Fibroblast of lung (primary cell): Measurements from ENCODE around the gene DPY30.

Source experiments
- EZH2 ChIP-seq: IDR thresholded peaks from 2 replicates; pipeline ENCODE4 v1.5.1; 2012; ENCODE audit warnings: low read length, control low read depth, mild to moderate bottlenecking; ENCODE audit errors: missing control alignments
- TF ChIP-seq, protein P1 (sequence below), 2 donors: IDR thresholded peaks in 1 of 2; conservative IDR thresholded peaks in 1 of 2; 1 replicate in 1 of 2; 2 replicates in 1 of 2; pipeline ENCODE4 v1.5.1; 2011 to 2012; ENCODE audit warnings: low read length in 2 of 2, control low read depth in 1 of 2, inconsistent platforms in 1 of 2, low read depth in 1 of 2, mild to moderate bottlenecking in 1 of 2

DNA sequence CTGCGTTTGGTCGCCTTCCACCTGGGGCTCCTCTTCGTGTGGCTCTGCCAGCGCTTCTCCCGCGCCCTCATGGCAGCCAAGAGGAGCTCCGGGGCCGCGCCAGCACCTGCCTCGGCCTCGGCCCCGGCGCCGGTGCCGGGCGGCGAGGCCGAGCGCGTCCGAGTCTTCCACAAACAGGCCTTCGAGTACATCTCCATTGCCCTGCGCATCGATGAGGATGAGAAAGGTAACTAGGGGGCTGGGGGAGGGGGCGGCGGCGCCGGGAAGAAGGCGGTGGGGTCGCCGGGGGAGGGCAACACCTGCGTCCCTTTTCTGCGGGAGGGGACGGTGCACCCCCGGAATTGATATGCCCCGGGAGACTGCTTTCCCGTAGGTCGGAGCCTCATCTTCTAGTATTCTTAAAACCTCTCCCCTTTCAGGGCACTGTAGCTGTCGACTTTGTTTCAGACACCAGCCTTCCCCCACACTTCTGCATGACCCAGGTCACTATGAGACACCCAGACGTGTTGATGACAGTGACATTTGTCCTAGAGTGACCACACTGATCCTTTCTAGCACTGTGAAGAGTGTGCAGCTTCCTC, 24.5 kb upstream of the DPY30 start:
- TF ChIP-seq, protein P1, sequence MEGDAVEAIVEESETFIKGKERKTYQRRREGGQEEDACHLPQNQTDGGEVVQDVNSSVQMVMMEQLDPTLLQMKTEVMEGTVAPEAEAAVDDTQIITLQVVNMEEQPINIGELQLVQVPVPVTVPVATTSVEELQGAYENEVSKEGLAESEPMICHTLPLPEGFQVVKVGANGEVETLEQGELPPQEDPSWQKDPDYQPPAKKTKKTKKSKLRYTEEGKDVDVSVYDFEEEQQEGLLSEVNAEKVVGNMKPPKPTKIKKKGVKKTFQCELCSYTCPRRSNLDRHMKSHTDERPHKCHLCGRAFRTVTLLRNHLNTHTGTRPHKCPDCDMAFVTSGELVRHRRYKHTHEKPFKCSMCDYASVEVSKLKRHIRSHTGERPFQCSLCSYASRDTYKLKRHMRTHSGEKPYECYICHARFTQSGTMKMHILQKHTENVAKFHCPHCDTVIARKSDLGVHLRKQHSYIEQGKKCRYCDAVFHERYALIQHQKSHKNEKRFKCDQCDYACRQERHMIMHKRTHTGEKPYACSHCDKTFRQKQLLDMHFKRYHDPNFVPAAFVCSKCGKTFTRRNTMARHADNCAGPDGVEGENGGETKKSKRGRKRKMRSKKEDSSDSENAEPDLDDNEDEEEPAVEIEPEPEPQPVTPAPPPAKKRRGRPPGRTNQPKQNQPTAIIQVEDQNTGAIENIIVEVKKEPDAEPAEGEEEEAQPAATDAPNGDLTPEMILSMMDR (conservative IDR thresholded peaks at IDR 0.05 in 1 of 2, IDR thresholded peaks at IDR 0.05 in 1 of 2; ENCODE audit: low read depth in 1 of 2, low read length in 2 of 2) = no peak
- no peak for TF ChIP-seq EZH2
